Ovary (tissue), 9 donors: ENCODE results near the gene RAPH1. TPM values are rescaled to one million over a fixed set of nuclear protein-coding genes. Genes with fewer than 3 reads are reported as not detected.

Experiments used
- DNase-seq, 5 donors: peaks; one replicate each; pipeline ENCODE4 v3.0.0-alpha.2; 2019 to 2020
- H3K27ac ChIP-seq, 2 donors: fragments of 200-600 bp; one replicate each; pipeline versions ENCODE4 v1.5.1 to v1.8.0; 2019 to 2022
- H3K27me3 ChIP-seq: fragments of 200-600 bp; one replicate; pipeline ENCODE4 v1.8.0; 2022
- H3K36me3 ChIP-seq: fragments of 200-600 bp; sonication (generic); one replicate; pipeline ENCODE4 v1.5.1; 2019
- H3K4me1 ChIP-seq: one replicate; pipeline ENCODE4 v1.8.1; 2013; ENCODE audit warnings: mild to moderate bottlenecking, moderate library complexity; ENCODE audit not compliant: insufficient read depth
- H3K4me3 ChIP-seq: fragments of 200-600 bp; sonication (generic); one replicate; pipeline ENCODE4 v1.5.1; 2017
- H3K9me3 ChIP-seq, 2 donors: fragments of 200-600 bp in 1 of 2; sonication (generic) in 1 of 2; one replicate each; pipeline versions ENCODE4 v1.5.1 to v1.8.1; 2013 to 2019; ENCODE audit warnings: mild to moderate bottlenecking in 1 of 2, moderate library complexity in 1 of 2
- CTCF ChIP-seq, 3 donors: fragments of 450-650 bp in 2 of 3; fragments of 200-600 bp in 1 of 3; IDR thresholded peaks; one replicate each; pipeline versions ENCODE4 v1.5.1 to v1.8.0; 2016 to 2022; ENCODE audit warnings: antibody characterized with exemption in 3 of 3, mild to moderate bottlenecking in 1 of 3
- EP300 ChIP-seq: sonication (generic); formaldehyde crosslinking; IDR thresholded peaks from one replicate; pipeline ENCODE4 v1.6.1; 2017; ENCODE audit warnings: antibody characterized with exemption
- POLR2A ChIP-seq: fragments of 450-650 bp; IDR thresholded peaks from one replicate; pipeline ENCODE4 v1.6.1; 2017; ENCODE audit warnings: antibody characterized with exemption, mild to moderate bottlenecking, moderate library complexity
- WGBS, 3 donors: extraction: QIAGEN DNeasy Blood & Tissue Kit in 1 of 3; methylation state at CpG; one replicate each; pipeline versions ENCODE4 v1.1.5 to v1.1.7; 2013 to 2017; 5-methylcytosine and 5-hydroxymethylcytosine counted together
- intact Hi-C, 4 donors: fragments of 100-400 bp; cut with DNase I; formaldehyde crosslinking; loops; one replicate each; pipeline versions ENCODE4 v1.11.0 to v1.15.1; 2022 to 2023
- polyA plus RNA-seq, 2 donors: library from polyadenylated mRNA; stranded (reverse); fragments of 200-250 nt in 1 of 2; fragments of 350-450 nt in 1 of 2; fragmentation: Illumina TruSeq in 1 of 2; extraction: RNeasy Lipid Tissue Mini Kit (QIAGEN cat#74804) in 1 of 2; gene quantifications; one replicate each; pipeline ENCODE4 v1.2.3, GENCODE V29; 2013 to 2014
- total RNA-seq, 7 donors: library from RNA; depleted of rRNA in 2 of 7; stranded (reverse); fragments of >200 nt in 2 of 7; fragmentation: NEBNext Ultra II Directional in 3 of 7; extraction: Animal tissue kit (Norgen Biotek cat#: 25700) in 3 of 7; gene quantifications; one replicate each; pipeline versions ENCODE4 v1.1.0 to v1.2.4, GENCODE V29; 2016 to 2023
- donor health status: DM: no; HTN: no; CAD: no; lungs with moderate emphysema.
- donor health status: DM: no; HTN: no; CAD: no.
- donor health status: Bipolar disorder and iron deficiency.
- donor health status: DM: yes; HTN: yes; CAD: no.
- donor health status: DM: no; HTN: no; CAD: no.
- donor health status: DM: yes; HTN: yes; CAD: no.

The RAPH1 gene
- total and polyA plus RNA-seq, 9 donors, result 2.7 to 23.5 (median 10.5) TPM

GRCh38 chr2:203471323-203471722, 63.8 kb downstream of the RAPH1 start:
- Histone ChIP-seq H3K36me3 (no peaks in the 10 kb centered on the region), H3K27ac (no peak overlapping the region), H3K4me3 (no peak overlapping the region), H3K4me1 (no peaks in the 10 kb centered on the region), H3K9me3 (no peaks in the 10 kb centered on the region), H3K27me3 (no peaks in the 10 kb centered on the region)
- intact Hi-C loops, result no loop called here
- 87 to 94% (median 90%) methylated on average over 5 of the region's 5 CpGs for WGBS, 3 donors
- no peak for TF ChIP-seq POLR2A
- TF ChIP-seq CTCF (IDR thresholded peaks at IDR 0.05), result no peak
- no peak for TF ChIP-seq EP300
- DNase-seq, result no peak

GRCh38 chr2:203470371-203470770, 64.7 kb downstream of the RAPH1 start:
- H3K4me1 ChIP-seq, result no peaks in the 10 kb centered on the region
- DNase-seq, result no peak
- intact Hi-C loops, result no loop called here
- H3K27ac ChIP-seq, result no peak overlapping the region
- 77 to 82% (median 78%) methylated on average over 4 of the region's 4 CpGs for WGBS, 3 donors
- no peaks in the 10 kb centered on the region for H3K36me3 ChIP-seq
- no peaks in the 10 kb centered on the region for H3K9me3 ChIP-seq
- H3K27me3 ChIP-seq, result no peaks in the 10 kb centered on the region
- no peak overlapping the region for H3K4me3 ChIP-seq
- TF ChIP-seq POLR2A (no peak), EP300 (no peak), CTCF (IDR thresholded peaks at IDR 0.05) (no peak)

GRCh38 chr2:203469546-203469945, 65.6 kb downstream of the RAPH1 start:
- no peaks in the 10 kb centered on the region for H3K27me3 ChIP-seq
- intact Hi-C loops, result no loop called here
- no peak for TF ChIP-seq CTCF (IDR thresholded peaks at IDR 0.05)
- TF ChIP-seq POLR2A, result no peak
- no peak for TF ChIP-seq EP300
- H3K9me3 ChIP-seq, result no peaks in the 10 kb centered on the region
- H3K27ac ChIP-seq, result no peak overlapping the region
- no peak for DNase-seq
- 9 to 24% (median 9%) methylated on average over 1 of the region's 1 CpG for WGBS, 3 donors
- no peaks in the 10 kb centered on the region for H3K36me3 ChIP-seq
- no peaks in the 10 kb centered on the region for H3K4me1 ChIP-seq
- no peak overlapping the region for H3K4me3 ChIP-seq

- H3K4me1 ChIP-seq, result no peaks in the 10 kb centered on the region
- no peak for DNase-seq
- intact Hi-C loops, result no loop called here
- no peaks in the 10 kb centered on the region for H3K36me3 ChIP-seq
- H3K4me3 ChIP-seq, result no peak overlapping the region
- H3K9me3 ChIP-seq, result no peaks in the 10 kb centered on the region
- no peaks in the 10 kb centered on the region for H3K27me3 ChIP-seq
- TF ChIP-seq CTCF (IDR thresholded peaks at IDR 0.05) (no peak), EP300 (no peak), POLR2A (no peak)
- H3K27ac ChIP-seq, result no peak overlapping the region
Measured at GRCh38 chr2:203463266-203463678, 71.8 kb downstream of the RAPH1 start.

GRCh38 chr2:203462308-203462707, 72.8 kb downstream of the RAPH1 start:
- TF ChIP-seq POLR2A (no peak), EP300 (no peak), CTCF (IDR thresholded peaks at IDR 0.05) (no peak)
- Histone ChIP-seq H3K27me3 (no peaks in the 10 kb centered on the region), H3K9me3 (no peaks in the 10 kb centered on the region), H3K4me1 (no peaks in the 10 kb centered on the region), H3K4me3 (no peak overlapping the region), H3K36me3 (no peaks in the 10 kb centered on the region), H3K27ac (no peak overlapping the region)
- intact Hi-C loops, result no loop called here
- DNase-seq, result no peak
- 99 to 100% (median 100%) methylated on average over 1 of the region's 1 CpG for WGBS, 3 donors
